OCI-LY7 (cell line): Measurements from ENCODE around the gene IGFBP4. TPM values are rescaled to one million over a fixed set of nuclear protein-coding genes. Genes with fewer than 3 reads are reported as not detected.
"Not testable (repeated sequence)": the region's sequence is repeated elsewhere in the genome, so short reads cannot be mapped to it uniquely, and the experiment has no call there.

Source experiments
- BruUV-seq: library from RNA; stranded (reverse); fragments of 400-500 nt; replicated peaks from 2 replicates; lab custom pipeline; 2021; lab: Mats Ljungman, UMichigan
- CTCF ChIA-PET: fragments of 300-600 bp; sonication (Branson Sonifier 250); formaldehyde crosslinking; loops from one replicate; lab custom pipeline; 2022; ENCODE audit warnings: antibody characterized with exemption; ENCODE audit not compliant: unreplicated experiment; lab: Charles Lee
- POLR2A ChIA-PET: fragments of 300-600 bp; sonication (Branson Sonifier 250); formaldehyde crosslinking; loops from one replicate; lab custom pipeline; 2022; ENCODE audit warnings: antibody characterized with exemption; lab: Charles Lee
- DNase-seq: peaks from one replicate; pipeline ENCODE4 v3.0.0-alpha.2; 2015; ENCODE audit warnings: low spot score
- H2AFZ ChIP-seq: fragments of 200-600 bp; sonication (generic), shearing (Covaris generic); 2 replicates; pipeline ENCODE4 v1.6.1; 2014; ENCODE audit warnings: mild to moderate bottlenecking, antibody characterized with exemption, low read length, moderate library complexity
- H3K27ac ChIP-seq: fragments of 200-600 bp; sonication (generic); 2 replicates; pipeline ENCODE4 v1.5.1; 2014; ENCODE audit warnings: mixed run types, low read depth, mild to moderate bottlenecking, moderate library complexity, low read length, inconsistent platforms; ENCODE audit not compliant: poor library complexity, severe bottlenecking
- H3K36me3 ChIP-seq: fragments of 200-600 bp; sonication (generic); 2 replicates; pipeline ENCODE4 v1.6.1; 2014; ENCODE audit warnings: mild to moderate bottlenecking, antibody characterized with exemption, low read length, moderate library complexity, mixed read lengths; ENCODE audit not compliant: insufficient read depth
- H3K4me1 ChIP-seq: fragments of 200-600 bp; sonication (generic); 2 replicates; pipeline ENCODE4 v1.5.1; 2014; ENCODE audit warnings: mild to moderate bottlenecking, low read length; ENCODE audit not compliant: insufficient read depth, poor library complexity, severe bottlenecking
- H3K4me2 ChIP-seq: fragments of 200-600 bp; sonication (generic); 2 replicates; pipeline ENCODE4 v1.6.1; 2014; ENCODE audit warnings: mild to moderate bottlenecking, low read length
- H3K4me3 ChIP-seq: fragments of 200-600 bp; sonication (generic); 2 replicates; pipeline ENCODE4 v1.5.1; 2014; ENCODE audit warnings: mild to moderate bottlenecking, low read depth, low read length; ENCODE audit not compliant: poor library complexity, severe bottlenecking
- H3K79me2 ChIP-seq: fragments of 200-600 bp; sonication (generic); 2 replicates; pipeline ENCODE4 v1.6.1; 2016; ENCODE audit warnings: low read depth, mild to moderate bottlenecking, low read length, moderate library complexity, mixed read lengths; ENCODE audit not compliant: insufficient read depth
- H3K9me2 ChIP-seq: fragments of 200-600 bp; sonication (generic); 2 replicates; pipeline ENCODE4 v1.6.1; 2016; ENCODE audit warnings: mild to moderate bottlenecking, low read length, mixed read lengths; ENCODE audit not compliant: insufficient read depth
- H3K9me3 ChIP-seq: fragments of 200-600 bp; sonication (generic); 2 replicates; pipeline ENCODE4 v1.6.1; 2014; ENCODE audit warnings: mild to moderate bottlenecking, mixed run types, low read length, mixed read lengths
- H4K20me1 ChIP-seq: fragments of 200-600 bp; sonication (generic); 2 replicates; pipeline ENCODE4 v1.6.1; 2014; ENCODE audit warnings: mild to moderate bottlenecking, antibody characterized with exemption, low read length, moderate library complexity, mixed read lengths; ENCODE audit not compliant: insufficient read depth
- EZH2phosphoT487 ChIP-seq: fragments of 200-600 bp; sonication (generic); IDR thresholded peaks from 2 replicates; pipeline ENCODE4 v1.6.1; 2018; ENCODE audit warnings: low read depth, borderline replicate concordance, mild to moderate bottlenecking, mixed run types, antibody characterized with exemption, low read length, moderate library complexity, mixed read lengths
- intact Hi-C: fragments of 100-400 bp; cut with micrococcal nuclease; formaldehyde crosslinking; loops from one replicate; pipeline ENCODE4 v1.10.0; 2022; ENCODE audit not compliant: unreplicated experiment
- total RNA-seq, 2 experiments: library from RNA; depleted of rRNA in 1 of 2; stranded (reverse); fragments of >200 nt in 1 of 2; shearing (Covaris generic) in 1 of 2; gene quantifications; 2 replicates each; pipeline ENCODE4 v1.2.3, GENCODE V29; 2014 to 2022
- TF ChIP-seq, protein P1 (sequence below): fragments of 200-600 bp; sonication (generic); conservative IDR thresholded peaks from 2 replicates; pipeline ENCODE4 v1.5.1; 2014; ENCODE audit warnings: mild to moderate bottlenecking, antibody characterized with exemption, low read length, moderate library complexity, mixed read lengths

IGFBP4 gene
- total RNA-seq, 2 experiments from 2014 or later = not detected

DNA sequence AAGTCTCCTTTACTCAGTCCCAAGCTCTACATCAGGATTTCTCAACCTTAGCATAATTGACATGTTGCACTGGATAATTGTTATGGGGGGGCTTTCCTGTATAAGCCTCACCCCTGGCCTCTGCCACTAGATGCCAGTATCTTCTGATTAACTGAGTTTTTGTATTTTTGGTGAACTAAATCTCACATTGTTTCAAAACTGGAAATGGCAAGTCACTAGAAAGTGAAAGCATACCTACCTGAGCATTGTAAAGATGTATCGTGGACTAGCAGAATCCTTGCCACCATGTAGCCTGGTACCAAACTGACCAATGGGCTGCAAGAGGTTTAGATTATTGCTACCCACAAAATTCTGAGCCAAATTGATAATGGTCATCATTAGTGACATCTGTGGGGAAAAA is 40.6 kb upstream of the IGFBP4 start:
- H3K4me1 ChIP-seq = no peaks in the 10 kb centered on the region
- no peak overlapping the region for H2AFZ ChIP-seq
- intact Hi-C loops = loop anchor here (2.0 kb wide), 1 partner anchor 14 kb away; the partner anchor contains the start of gene TOP2A
- no peak for TF ChIP-seq EZH2phosphoT487
- TF ChIP-seq, protein P1, sequence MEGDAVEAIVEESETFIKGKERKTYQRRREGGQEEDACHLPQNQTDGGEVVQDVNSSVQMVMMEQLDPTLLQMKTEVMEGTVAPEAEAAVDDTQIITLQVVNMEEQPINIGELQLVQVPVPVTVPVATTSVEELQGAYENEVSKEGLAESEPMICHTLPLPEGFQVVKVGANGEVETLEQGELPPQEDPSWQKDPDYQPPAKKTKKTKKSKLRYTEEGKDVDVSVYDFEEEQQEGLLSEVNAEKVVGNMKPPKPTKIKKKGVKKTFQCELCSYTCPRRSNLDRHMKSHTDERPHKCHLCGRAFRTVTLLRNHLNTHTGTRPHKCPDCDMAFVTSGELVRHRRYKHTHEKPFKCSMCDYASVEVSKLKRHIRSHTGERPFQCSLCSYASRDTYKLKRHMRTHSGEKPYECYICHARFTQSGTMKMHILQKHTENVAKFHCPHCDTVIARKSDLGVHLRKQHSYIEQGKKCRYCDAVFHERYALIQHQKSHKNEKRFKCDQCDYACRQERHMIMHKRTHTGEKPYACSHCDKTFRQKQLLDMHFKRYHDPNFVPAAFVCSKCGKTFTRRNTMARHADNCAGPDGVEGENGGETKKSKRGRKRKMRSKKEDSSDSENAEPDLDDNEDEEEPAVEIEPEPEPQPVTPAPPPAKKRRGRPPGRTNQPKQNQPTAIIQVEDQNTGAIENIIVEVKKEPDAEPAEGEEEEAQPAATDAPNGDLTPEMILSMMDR = no peak
- no peaks in the 10 kb centered on the region for H3K9me2 ChIP-seq
- ChIA-PET POLR2A (interaction anchor here (0.5 kb wide), 1 partner anchor 114 kb away, joined by 3 read pairs; no protein-coding TSS in a partner anchor), CTCF (no interaction called here)
- no peak overlapping the region for H3K4me2 ChIP-seq
- no peaks in the 10 kb centered on the region for H3K79me2 ChIP-seq
- H3K4me3 ChIP-seq = no peak overlapping the region
- BruUV-seq = no TSS peak
- no peak overlapping the region for H3K27ac ChIP-seq
- H4K20me1 ChIP-seq = no peaks in the 10 kb centered on the region; the same call in 1 of the 2 replicates
- H3K36me3 ChIP-seq = peaks cover 99% of the 10 kb centered on the region
- no peak for DNase-seq
- H3K9me3 ChIP-seq = no peaks in the 10 kb centered on the region

DNA sequence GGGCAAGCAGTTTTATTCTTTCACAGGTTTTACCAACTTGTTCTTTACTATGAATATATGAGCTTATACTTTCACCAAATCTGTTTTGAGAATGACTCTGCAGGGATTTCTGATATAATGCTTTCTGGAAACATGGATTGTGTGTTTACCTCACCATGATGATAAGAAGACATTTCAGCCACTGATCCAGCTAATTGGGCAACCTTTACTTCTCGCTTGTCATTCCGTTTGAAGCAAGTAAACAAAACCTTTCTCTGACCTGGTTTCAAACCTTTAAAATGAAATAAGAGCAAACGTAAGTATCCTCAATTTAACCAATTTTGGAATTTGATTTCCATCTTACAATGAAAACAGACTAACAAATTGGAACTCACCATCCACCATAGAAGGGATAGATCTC is 39.2 kb upstream of the IGFBP4 start:
- TF ChIP-seq, protein P1 = no peak
- TF ChIP-seq EZH2phosphoT487 = no peak
- no peaks in the 10 kb centered on the region for H3K9me2 ChIP-seq
- H3K4me3 ChIP-seq = no peak overlapping the region
- H3K27ac ChIP-seq = no peak overlapping the region
- no peak overlapping the region for H3K4me2 ChIP-seq
- no peaks in the 10 kb centered on the region for H3K4me1 ChIP-seq
- H3K79me2 ChIP-seq = no peaks in the 10 kb centered on the region
- intact Hi-C loops = no loop called here
- no peak overlapping the region for H2AFZ ChIP-seq
- H3K36me3 ChIP-seq = peaks cover 99% of the 10 kb centered on the region
- CTCF ChIA-PET = no interaction called here
- POLR2A ChIA-PET = no interaction called here
- H3K9me3 ChIP-seq = no peaks in the 10 kb centered on the region
- DNase-seq = no peak
- no TSS peak for BruUV-seq
- no peaks in the 10 kb centered on the region for H4K20me1 ChIP-seq

DNA sequence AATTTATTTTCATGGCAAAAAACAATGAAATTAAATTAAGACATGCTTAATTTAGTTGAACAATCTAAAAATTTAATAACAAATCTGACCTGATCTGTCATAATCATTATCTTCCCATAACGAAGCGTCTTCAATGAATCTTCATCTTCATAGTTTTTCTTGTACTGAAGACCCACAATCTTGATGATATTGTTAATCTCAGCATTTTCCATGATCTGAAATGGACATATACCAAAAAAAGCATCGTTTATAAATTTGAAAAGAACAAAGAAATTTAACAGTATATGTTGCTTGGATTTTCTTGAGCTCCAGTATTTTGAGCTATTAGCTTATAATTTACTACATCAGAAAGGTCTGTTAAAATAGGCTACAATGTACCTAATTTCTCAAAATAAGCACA is 35.8 kb upstream of the IGFBP4 start:
- Histone ChIP-seq H3K4me3 (no peak overlapping the region), H3K4me2 (no peak overlapping the region), H2AFZ (no peak overlapping the region), H3K36me3 (peaks cover 99% of the 10 kb centered on the region), H3K27ac (no peak overlapping the region), H3K9me2 (no peaks in the 10 kb centered on the region), H3K9me3 (no peaks in the 10 kb centered on the region), H3K4me1 (no peaks in the 10 kb centered on the region), H4K20me1 (no peaks in the 10 kb centered on the region), H3K79me2 (peaks cover 14% of the 10 kb centered on the region; the same call in 1 of the 2 replicates)
- CTCF ChIA-PET = no interaction called here
- POLR2A ChIA-PET = interaction anchor here (1.0 to 1.1 kb wide), 2 partner anchors 9 to 11 kb away, joined by 3 read pairs; partner anchors contain the start of gene TOP2A
- no peak for TF ChIP-seq EZH2phosphoT487
- TF ChIP-seq, protein P1 = no peak
- intact Hi-C loops = no loop called here
- BruUV-seq = no TSS peak
- no peak for DNase-seq

DNA sequence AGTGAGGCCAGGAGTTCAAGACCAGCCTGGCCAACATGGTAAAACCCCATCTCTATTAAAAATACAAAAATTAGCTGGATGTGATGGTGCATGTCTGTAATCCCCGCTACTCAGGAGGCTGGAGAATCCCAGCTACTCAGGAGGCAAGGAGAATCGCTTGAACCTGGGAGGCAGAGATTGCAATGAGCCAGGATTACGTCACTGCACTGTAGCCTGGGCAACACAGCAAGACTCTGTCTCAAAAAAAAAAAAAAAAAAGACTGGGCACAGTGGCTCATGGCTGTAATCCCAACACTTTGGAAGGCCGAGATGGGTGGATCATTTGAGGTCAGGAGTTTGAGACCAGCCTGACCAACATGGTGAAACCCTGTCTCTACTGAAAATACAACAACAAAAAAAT is 33.7 kb upstream of the IGFBP4 start:
- Histone ChIP-seq H3K36me3 (peaks cover 99% of the 10 kb centered on the region), H3K79me2 (peaks cover 34% of the 10 kb centered on the region)
- H3K4me2 ChIP-seq, H3K4me1 ChIP-seq, H4K20me1 ChIP-seq, H3K27ac ChIP-seq, DNase-seq, H3K9me3 ChIP-seq, H3K9me2 ChIP-seq, CTCF ChIA-PET, BruUV-seq, H3K4me3 ChIP-seq, H2AFZ ChIP-seq: not testable (repeated sequence)
- intact Hi-C loops = loop anchor here (2.0 kb wide), 1 partner anchor 15 kb away; no protein-coding TSS in a partner anchor
- POLR2A ChIA-PET = interaction anchor here (0.6 to 1.5 kb wide), 3 partner anchors 28 to 177 kb away, joined by 3 to 5 read pairs (median 3); no protein-coding TSS in a partner anchor
